Measurements from ENCODE around the gene KSR1.

The KSR1 gene

GRCh38 chr17:27596566-27597187, 140.4 kb downstream of the KSR1 start:
- Histone ChIP-seq H3K27me3 (ENCODE audit: low read depth, low read length) (no peaks in the 10 kb centered on the region), H3K36me3 (ENCODE audit: control insufficient read depth in 1 of 2, insufficient read depth in 2 of 2, low read length in 2 of 2) (peaks cover 11 to 34% of the 10 kb centered on the region in 2 donors), H3K27ac (ENCODE audit: low read length) (no peak overlapping the region), H3K9me3 (ENCODE audit: control insufficient read depth in 1 of 2, low read length in 2 of 2) (no peaks in the 10 kb centered on the region), H3K4me1 (ENCODE audit: control insufficient read depth in 1 of 2, insufficient read depth in 2 of 2, low read length in 2 of 2) (no peaks in the 10 kb centered on the region), H3K4me3 (ENCODE audit: low read depth in 1 of 2, low read length in 2 of 2) (no peak overlapping the region)

GRCh38 chr17:27597188-27597580, 140.9 kb downstream of the KSR1 start:
- no peak overlapping the region for H3K27ac ChIP-seq (ENCODE audit: low read length)
- no peak overlapping the region for H3K4me3 ChIP-seq (ENCODE audit: low read depth in 1 of 2, low read length in 2 of 2)
- peaks cover 11 to 29% of the 10 kb centered on the region in 2 donors for H3K36me3 ChIP-seq (ENCODE audit: control insufficient read depth in 1 of 2, insufficient read depth in 2 of 2, low read length in 2 of 2)
- H3K27me3 ChIP-seq (ENCODE audit: low read depth, low read length) = no peaks in the 10 kb centered on the region
- no peaks in the 10 kb centered on the region for H3K9me3 ChIP-seq (ENCODE audit: control insufficient read depth in 1 of 2, low read length in 2 of 2)
- H3K4me1 ChIP-seq (ENCODE audit: control insufficient read depth in 1 of 2, insufficient read depth in 2 of 2, low read length in 2 of 2) = peaks cover 0 to 3% of the 10 kb centered on the region in 2 donors

- Histone ChIP-seq H3K4me3 (ENCODE audit: low read depth in 1 of 2, low read length in 2 of 2) (no peak overlapping the region), H3K27me3 (ENCODE audit: low read depth, low read length) (no peaks in the 10 kb centered on the region), H3K9me3 (ENCODE audit: control insufficient read depth in 1 of 2, low read length in 2 of 2) (no peaks in the 10 kb centered on the region), H3K4me1 (ENCODE audit: control insufficient read depth in 1 of 2, insufficient read depth in 2 of 2, low read length in 2 of 2) (peaks cover 0 to 3% of the 10 kb centered on the region in 2 donors), H3K27ac (ENCODE audit: low read length) (no peak overlapping the region), H3K36me3 (ENCODE audit: control insufficient read depth in 1 of 2, insufficient read depth in 2 of 2, low read length in 2 of 2) (peaks cover 11 to 23% of the 10 kb centered on the region in 2 donors)
These were observed 141.6 kb downstream of the KSR1 start for GRCh38 chr17:27597783-27598320.

- Histone ChIP-seq H3K27ac (ENCODE audit: low read length) (no peak overlapping the region), H3K36me3 (ENCODE audit: control insufficient read depth in 1 of 2, insufficient read depth in 2 of 2, low read length in 2 of 2) (peaks cover 11 to 20% of the 10 kb centered on the region in 2 donors)
These were observed 142.2 kb downstream of the KSR1 start for GRCh38 chr17:27598337-27599050.

GRCh38 chr17:27600471-27600870, 144.2 kb downstream of the KSR1 start:
- peaks cover 19 to 39% of the 10 kb centered on the region in 2 donors for H3K36me3 ChIP-seq (ENCODE audit: control insufficient read depth in 1 of 2, insufficient read depth in 2 of 2, low read length in 2 of 2)
- H3K9me3 ChIP-seq (ENCODE audit: control insufficient read depth in 1 of 2, low read length in 2 of 2) = no peaks in the 10 kb centered on the region
- no peak overlapping the region for H3K4me3 ChIP-seq (ENCODE audit: low read depth in 1 of 2, low read length in 2 of 2)
- H3K27ac ChIP-seq (ENCODE audit: low read length) = no peak overlapping the region
- peaks cover 0 to 3% of the 10 kb centered on the region in 2 donors for H3K4me1 ChIP-seq (ENCODE audit: control insufficient read depth in 1 of 2, insufficient read depth in 2 of 2, low read length in 2 of 2)
- no peaks in the 10 kb centered on the region for H3K27me3 ChIP-seq (ENCODE audit: low read depth, low read length)

More at GRCh38 chr17:27598337-27599050, 142.2 kb downstream of the KSR1 start:
- peaks cover 0 to 3% of the 10 kb centered on the region in 2 donors for H3K4me1 ChIP-seq (ENCODE audit: control insufficient read depth in 1 of 2, insufficient read depth in 2 of 2, low read length in 2 of 2)
- H3K9me3 ChIP-seq (ENCODE audit: control insufficient read depth in 1 of 2, low read length in 2 of 2) = no peaks in the 10 kb centered on the region
- no peak overlapping the region for H3K4me3 ChIP-seq (ENCODE audit: low read depth in 1 of 2, low read length in 2 of 2)
- no peaks in the 10 kb centered on the region for H3K27me3 ChIP-seq (ENCODE audit: low read depth, low read length)

GRCh38 chr17:27601069-27601974, 145.1 kb downstream of the KSR1 start:
- no peak overlapping the region for H3K4me3 ChIP-seq (ENCODE audit: low read depth in 1 of 2, low read length in 2 of 2)
- peaks cover 19 to 47% of the 10 kb centered on the region in 2 donors for H3K36me3 ChIP-seq (ENCODE audit: control insufficient read depth in 1 of 2, insufficient read depth in 2 of 2, low read length in 2 of 2)
- peaks cover 0 to 3% of the 10 kb centered on the region in 2 donors for H3K4me1 ChIP-seq (ENCODE audit: control insufficient read depth in 1 of 2, insufficient read depth in 2 of 2, low read length in 2 of 2)
- H3K27me3 ChIP-seq (ENCODE audit: low read depth, low read length) = no peaks in the 10 kb centered on the region
- H3K27ac ChIP-seq (ENCODE audit: low read length) = no peak overlapping the region
- H3K9me3 ChIP-seq (ENCODE audit: control insufficient read depth in 1 of 2, low read length in 2 of 2) = no peaks in the 10 kb centered on the region

- H3K36me3 ChIP-seq (ENCODE audit: control insufficient read depth in 1 of 2, insufficient read depth in 2 of 2, low read length in 2 of 2) = peaks cover 19 to 46% of the 10 kb centered on the region in 2 donors
- no peaks in the 10 kb centered on the region for H3K9me3 ChIP-seq (ENCODE audit: control insufficient read depth in 1 of 2, low read length in 2 of 2)
- H3K27me3 ChIP-seq (ENCODE audit: low read depth, low read length) = no peaks in the 10 kb centered on the region
- no peak overlapping the region for H3K27ac ChIP-seq (ENCODE audit: low read length)
- peaks cover 0 to 3% of the 10 kb centered on the region in 2 donors for H3K4me1 ChIP-seq (ENCODE audit: control insufficient read depth in 1 of 2, insufficient read depth in 2 of 2, low read length in 2 of 2)
- no peak overlapping the region for H3K4me3 ChIP-seq (ENCODE audit: low read depth in 1 of 2, low read length in 2 of 2)
These were observed 145.7 kb downstream of the KSR1 start for GRCh38 chr17:27601975-27602302.

- H3K36me3 ChIP-seq (ENCODE audit: control insufficient read depth in 1 of 2, insufficient read depth in 2 of 2, low read length in 2 of 2) = peaks cover 18 to 45% of the 10 kb centered on the region in 2 donors
These were observed 146.6 kb downstream of the KSR1 start for GRCh38 chr17:27602721-27603420.

GRCh38 chr17:27603421-27603770, 147.1 kb downstream of the KSR1 start:
- Histone ChIP-seq H3K4me3 (ENCODE audit: low read depth in 1 of 2, low read length in 2 of 2) (no peak overlapping the region), H3K27me3 (ENCODE audit: low read depth, low read length) (no peaks in the 10 kb centered on the region), H3K4me1 (ENCODE audit: control insufficient read depth in 1 of 2, insufficient read depth in 2 of 2, low read length in 2 of 2) (peaks cover 0 to 3% of the 10 kb centered on the region in 2 donors), H3K27ac (ENCODE audit: low read length) (no peak overlapping the region), H3K36me3 (ENCODE audit: control insufficient read depth in 1 of 2, insufficient read depth in 2 of 2, low read length in 2 of 2) (peaks cover 21 to 45% of the 10 kb centered on the region in 2 donors), H3K9me3 (ENCODE audit: control insufficient read depth in 1 of 2, low read length in 2 of 2) (no peaks in the 10 kb centered on the region)

More at GRCh38 chr17:27602721-27603420, 146.6 kb downstream of the KSR1 start:
- H3K9me3 ChIP-seq (ENCODE audit: control insufficient read depth in 1 of 2, low read length in 2 of 2) = no peaks in the 10 kb centered on the region
- peaks cover 0 to 3% of the 10 kb centered on the region in 2 donors for H3K4me1 ChIP-seq (ENCODE audit: control insufficient read depth in 1 of 2, insufficient read depth in 2 of 2, low read length in 2 of 2)
- H3K27me3 ChIP-seq (ENCODE audit: low read depth, low read length) = no peaks in the 10 kb centered on the region
- no peak overlapping the region for H3K27ac ChIP-seq (ENCODE audit: low read length)
- no peak overlapping the region for H3K4me3 ChIP-seq (ENCODE audit: low read depth in 1 of 2, low read length in 2 of 2)

- Histone ChIP-seq H3K4me1 (ENCODE audit: control insufficient read depth in 1 of 2, insufficient read depth in 2 of 2, low read length in 2 of 2) (peaks cover 0 to 3% of the 10 kb centered on the region in 2 donors), H3K4me3 (ENCODE audit: low read depth in 1 of 2, low read length in 2 of 2) (no peak overlapping the region), H3K27ac (ENCODE audit: low read length) (no peak overlapping the region), H3K9me3 (ENCODE audit: control insufficient read depth in 1 of 2, low read length in 2 of 2) (no peaks in the 10 kb centered on the region), H3K27me3 (ENCODE audit: low read depth, low read length) (no peaks in the 10 kb centered on the region), H3K36me3 (ENCODE audit: control insufficient read depth in 1 of 2, insufficient read depth in 2 of 2, low read length in 2 of 2) (peaks cover 25 to 49% of the 10 kb centered on the region in 2 donors)
These were observed 147.9 kb downstream of the KSR1 start for GRCh38 chr17:27603880-27604794.
